ENCODE data around the gene CFL1. TPM values are rescaled to one million over a fixed set of nuclear protein-coding genes. Genes with fewer than 3 reads are reported as not detected.

Gene CFL1
- total RNA-seq, 1 experiment from 2014 or later: 2,647 TPM

DNA sequence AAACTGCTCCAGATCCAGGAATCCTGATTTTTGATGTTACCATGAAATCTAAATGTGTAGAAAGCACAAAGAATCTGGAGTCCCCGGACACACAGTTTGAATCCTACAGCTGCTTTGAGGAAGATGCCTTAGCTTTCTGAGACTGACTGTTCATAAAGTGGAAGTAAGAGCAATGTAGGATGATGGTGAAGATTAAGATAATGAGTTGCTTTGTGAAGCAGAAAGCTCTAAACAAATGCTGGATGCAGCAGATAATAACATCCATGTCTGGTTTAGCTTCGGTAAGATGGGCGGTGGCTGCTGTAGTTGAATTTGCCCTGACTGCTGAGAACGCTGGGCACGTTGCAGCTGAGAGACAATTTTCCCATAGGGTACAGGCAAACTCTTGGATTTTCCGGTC, 51.0 kb downstream of the CFL1 start:
- DNase-seq (ENCODE audit: low read depth): no peak

Other genes with a start within 250 kb of the CFL1 start
- 43.7 and 60.3 TPM in 2 replicates for gene MAP3K11, start 244.0 kb downstream of the CFL1 start, total RNA-seq (2014; rRNA removed; shearing (Covaris generic))
- gene PCNX3, start 242.4 kb downstream of the CFL1 start, total RNA-seq (2014; rRNA removed; shearing (Covaris generic)): 41.8 and 53.5 TPM in 2 replicates
- 19.2 and 21.7 TPM in 2 replicates for gene SIPA1, start 220.1 kb downstream of the CFL1 start, total RNA-seq (2014; rRNA removed; shearing (Covaris generic))
- 31.7 and 55.4 TPM in 2 replicates for gene RELA, start 195.3 kb downstream of the CFL1 start, total RNA-seq (2014; rRNA removed; shearing (Covaris generic))
- 64.0 and 80.6 TPM in 2 replicates for gene KAT5, start 145.9 kb downstream of the CFL1 start, total RNA-seq (2014; rRNA removed; shearing (Covaris generic))
- gene RNASEH2C, start 137.4 kb downstream of the CFL1 start, total RNA-seq (2014; rRNA removed; shearing (Covaris generic)): 29.8 and 39.7 TPM in 2 replicates
- 10.3 and 13.6 TPM in 2 replicates for gene AP5B1, start 77.2 kb downstream of the CFL1 start, total RNA-seq (2014; rRNA removed; shearing (Covaris generic))
- gene OVOL1, start 71.1 kb downstream of the CFL1 start, total RNA-seq (2014; rRNA removed; shearing (Covaris generic)): not detected in 2 replicates
- gene SNX32, start 24.2 kb downstream of the CFL1 start, total RNA-seq (2014; rRNA removed; shearing (Covaris generic)): not detected in 2 replicates
- gene MUS81, start 2.3 kb upstream of the CFL1 start, total RNA-seq (2014; rRNA removed; shearing (Covaris generic)): 62.4 and 64.9 TPM in 2 replicates
- 27.9 and 32.0 TPM in 2 replicates for gene EFEMP2, start 14.6 kb upstream of the CFL1 start, total RNA-seq (2014; rRNA removed; shearing (Covaris generic))
- gene CTSW, start 21.7 kb upstream of the CFL1 start, total RNA-seq (2014; rRNA removed; shearing (Covaris generic)): 0.24 and 0.57 TPM in 2 replicates
- 187 and 232 TPM in 2 replicates for gene FIBP, start 30.3 kb upstream of the CFL1 start, total RNA-seq (2014; rRNA removed; shearing (Covaris generic))
- gene CCDC85B, start 32.5 kb upstream of the CFL1 start, total RNA-seq (2014; rRNA removed; shearing (Covaris generic)): 135 and 146 TPM in 2 replicates
- 236 and 374 TPM in 2 replicates for gene FOSL1, start 42.2 kb upstream of the CFL1 start, total RNA-seq (2014; rRNA removed; shearing (Covaris generic))
- 44.0 and 64.7 TPM in 2 replicates for gene C11orf68, start 60.9 kb upstream of the CFL1 start, total RNA-seq (2014; rRNA removed; shearing (Covaris generic))
- gene DRAP1, start 61.2 kb upstream of the CFL1 start, total RNA-seq (2014; rRNA removed; shearing (Covaris generic)): 355 and 356 TPM in 2 replicates
- 0.05 TPM in 1 of 2 replicates, not detected in the other for gene TSGA10IP, start 87.3 kb upstream of the CFL1 start, total RNA-seq (2014; rRNA removed; shearing (Covaris generic))
- 86.4 and 112 TPM in 2 replicates for gene SART1, start 103.6 kb upstream of the CFL1 start, total RNA-seq (2014; rRNA removed; shearing (Covaris generic))
- 45.8 and 57.5 TPM in 2 replicates for gene EIF1AD, start 144.0 kb upstream of the CFL1 start, total RNA-seq (2014; rRNA removed; shearing (Covaris generic))
- 99.1 and 153 TPM in 2 replicates for gene BANF1, start 144.3 kb upstream of the CFL1 start, total RNA-seq (2014; rRNA removed; shearing (Covaris generic))
- gene CST6, start 153.8 kb upstream of the CFL1 start, total RNA-seq (2014; rRNA removed; shearing (Covaris generic)): not detected in 2 replicates
- 10.0 and 13.7 TPM in 2 replicates for gene CATSPER1, start 168.3 kb upstream of the CFL1 start, total RNA-seq (2014; rRNA removed; shearing (Covaris generic))
- not detected in 2 replicates for gene GAL3ST3, start 191.0 kb upstream of the CFL1 start, total RNA-seq (2014; rRNA removed; shearing (Covaris generic))
- 230 and 239 TPM in 2 replicates for gene SF3B2, start 194.2 kb upstream of the CFL1 start, total RNA-seq (2014; rRNA removed; shearing (Covaris generic))
- gene PACS1, start 212.1 kb upstream of the CFL1 start, total RNA-seq (2014; rRNA removed; shearing (Covaris generic)): 10.4 and 17.8 TPM in 2 replicates